GM19351 (cell line): ENCODE data around the gene NAA38.
"Not testable (repeated sequence)": the region's sequence is repeated elsewhere in the genome, so short reads cannot be mapped to it uniquely, and the experiment has no call there.

Source experiments
- ATAC-seq: cut with Tn5 transposase; IDR thresholded peaks from one replicate; pipeline ENCODE4 v1.9.1; 2021; ENCODE audit warnings: mild to moderate bottlenecking, moderate library complexity; ENCODE audit not compliant: unreplicated experiment

NAA38 gene

GRCh38 chr17:7882068-7882467 lies 24.7 kb upstream of the NAA38 start:
- no peak for ATAC-seq

- no peak for ATAC-seq
Measured at GRCh38 chr17:7881276-7882054, 24.1 kb upstream of the NAA38 start.

GRCh38 chr17:7880076-7880868 lies 22.9 kb upstream of the NAA38 start:
- ATAC-seq = no peak

GRCh38 chr17:7878234-7878633 lies 20.9 kb upstream of the NAA38 start:
- ATAC-seq = no peak

GRCh38 chr17:7875804-7876370 lies 18.5 kb upstream of the NAA38 start:
- ATAC-seq = no peak

DNA sequence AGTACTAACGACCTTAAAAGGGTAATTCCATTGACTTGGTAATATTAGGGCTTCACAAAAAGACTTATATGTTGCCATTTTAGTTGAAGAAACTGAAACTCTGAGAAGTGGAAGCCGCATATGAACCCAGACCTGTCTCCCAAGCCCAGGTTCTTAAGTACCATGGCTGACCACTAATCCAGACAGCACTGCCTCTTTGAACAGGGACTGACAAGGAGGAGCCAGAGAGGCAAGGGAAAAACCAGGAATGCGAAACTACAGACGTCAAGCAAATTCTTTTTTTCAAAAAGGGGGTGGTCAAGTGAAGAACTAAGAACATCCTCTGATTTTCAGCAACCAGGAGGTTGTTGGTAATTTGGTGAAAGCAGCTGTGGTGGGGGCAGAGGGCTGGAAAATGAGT lies 15.7 kb upstream of the NAA38 start:
- ATAC-seq = no peak

- no peak for ATAC-seq
Measured at GRCh38 chr17:7867881-7868329, 10.5 kb upstream of the NAA38 start.

GRCh38 chr17:7864995-7865650 lies 7.8 kb upstream of the NAA38 start:
- ATAC-seq = no peak

DNA sequence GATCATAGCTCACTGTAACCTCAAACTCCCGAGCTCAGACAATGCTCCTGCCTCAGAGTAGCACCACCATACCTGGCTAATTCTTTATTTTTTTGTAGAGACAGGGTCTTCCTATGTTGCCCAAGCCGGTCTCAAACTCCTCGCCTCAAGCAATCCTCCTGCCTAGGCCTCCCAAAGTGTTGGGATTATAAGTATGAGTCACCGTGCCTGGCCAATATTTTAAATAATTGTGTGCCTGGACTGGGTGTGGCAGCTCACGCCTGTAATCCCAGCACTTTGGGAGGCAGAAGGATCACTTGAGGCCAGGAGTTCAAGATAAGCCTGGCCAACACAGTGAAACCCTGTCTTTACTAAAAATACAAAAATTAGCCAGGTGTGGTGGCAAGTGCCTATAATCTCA lies 7.0 kb upstream of the NAA38 start:
- not testable (repeated sequence) for ATAC-seq

DNA sequence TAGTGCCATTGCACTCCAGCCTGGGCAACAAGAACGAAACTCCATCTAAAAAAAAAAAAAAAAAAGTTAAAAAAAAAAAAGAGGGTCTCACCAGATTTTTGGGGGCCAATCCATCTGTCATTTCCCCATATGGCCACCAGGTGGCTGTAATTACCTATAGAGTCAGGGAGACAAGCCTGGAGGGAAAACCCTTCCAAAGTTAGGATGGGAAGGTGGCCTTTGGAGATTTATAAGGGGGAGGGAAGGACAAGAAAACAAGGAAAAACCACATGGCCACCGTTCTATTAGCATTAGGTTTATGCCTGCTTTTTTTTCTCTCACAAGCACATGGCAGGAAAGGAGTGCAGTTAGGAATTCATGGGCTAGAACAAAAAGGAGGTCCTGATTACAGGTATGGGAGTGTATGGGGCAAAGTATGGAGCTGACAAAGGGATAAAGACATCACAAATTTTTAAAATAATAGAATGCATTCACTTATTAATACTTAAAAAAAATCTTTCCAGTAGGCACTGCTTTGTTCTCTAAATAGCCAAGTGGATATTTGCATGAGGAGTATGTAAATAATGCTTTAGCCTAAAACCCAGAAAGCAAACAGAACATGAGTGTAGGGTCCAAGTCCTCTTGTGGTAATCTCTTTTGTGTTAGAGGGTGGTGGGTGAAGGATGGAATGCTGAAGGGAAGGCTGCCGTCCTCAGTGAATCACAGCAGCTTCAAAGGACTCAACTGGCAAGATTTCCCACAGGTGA lies 5.5 kb upstream of the NAA38 start:
- ATAC-seq = no peak

DNA sequence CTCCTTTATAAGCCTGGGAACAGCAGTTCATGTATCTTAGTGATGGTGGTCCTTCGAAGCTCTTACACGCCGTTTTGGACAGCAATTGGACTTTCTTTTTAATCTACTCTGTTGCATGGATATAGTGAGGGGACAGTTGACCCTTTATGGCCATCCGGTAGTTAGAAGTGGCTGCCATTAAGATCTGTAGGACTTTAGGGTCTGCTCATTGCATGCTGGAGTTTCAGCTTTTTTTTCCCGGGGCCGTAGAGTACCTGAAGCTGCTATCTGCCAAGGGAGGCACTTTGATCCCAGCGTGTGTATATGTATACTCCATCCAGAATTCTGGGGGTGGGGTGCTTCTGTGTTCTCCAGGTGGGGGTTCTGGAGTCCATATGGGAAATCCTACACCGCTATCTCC lies 1.7 kb upstream of the NAA38 start:
- no peak for ATAC-seq

- ATAC-seq = no peak
Measured at GRCh38 chr17:7858522-7858810, 1.1 kb upstream of the NAA38 start.

DNA sequence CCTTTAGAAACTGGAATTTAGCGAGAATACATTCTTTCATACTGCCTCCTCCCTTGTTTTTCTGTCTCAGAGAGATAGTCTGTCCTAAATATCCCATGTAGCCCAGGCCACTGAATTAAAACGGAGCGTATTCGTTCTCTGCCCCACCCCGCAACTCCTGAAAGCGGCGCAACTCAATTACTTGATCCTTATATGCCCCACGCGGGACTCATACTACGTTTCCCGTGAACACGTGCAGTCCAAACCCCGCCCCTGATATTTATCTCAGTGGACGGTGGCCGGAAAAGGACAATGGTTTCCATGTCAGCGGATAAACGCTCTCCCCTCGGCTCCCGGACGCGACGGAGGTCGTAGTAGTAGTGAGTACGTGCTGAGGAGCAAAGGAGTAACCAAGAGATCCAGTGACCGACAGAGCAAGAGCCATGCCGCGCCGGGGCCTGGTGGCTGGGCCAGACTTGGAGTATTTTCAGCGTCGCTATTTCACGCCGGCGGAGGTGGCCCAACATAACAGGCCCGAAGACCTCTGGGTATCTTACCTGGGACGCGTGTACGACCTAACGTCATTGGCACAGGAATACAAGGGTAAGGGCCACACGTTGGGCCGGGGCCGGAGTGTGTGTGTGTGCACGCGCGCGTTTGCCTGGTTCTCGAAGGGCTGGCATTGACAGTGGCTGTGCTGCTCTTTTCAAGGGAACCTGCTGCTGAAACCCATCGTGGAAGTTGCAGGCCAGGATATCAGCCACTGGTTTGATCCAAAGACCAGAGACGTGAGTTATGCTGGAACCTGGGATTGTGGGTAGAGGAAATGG lies 558 bp upstream of the NAA38 start, which contains the start of gene CYB5D1:
Gene CYB5D1, plus strand, starts transcription at position 291 of the 809 bp plus-strand sequence. Its CDS starts 132 bp downstream, at position 423.
- peak; percentile 34 for ATAC-seq

- no peak for ATAC-seq
Measured at GRCh38 chr17:7856011-7856810, 1.1 kb downstream of the NAA38 start.

DNA sequence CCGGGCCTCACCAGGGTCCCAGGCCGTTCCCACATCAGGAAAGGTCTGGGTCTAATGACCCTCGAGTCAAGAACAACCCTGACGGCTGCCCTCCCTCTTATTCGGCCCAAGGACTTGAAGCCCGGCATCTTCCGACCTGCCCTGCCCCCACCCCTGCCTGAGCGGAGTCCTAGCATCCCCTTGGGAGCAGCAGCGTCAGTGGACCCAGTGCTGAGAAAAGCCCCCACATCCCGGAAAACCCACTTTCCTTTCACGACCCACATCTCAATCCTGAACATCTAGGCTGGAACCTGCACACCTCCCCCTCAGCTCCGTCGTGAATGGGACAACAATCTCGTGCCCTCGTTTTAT lies 1.7 kb downstream of the NAA38 start:
- no peak for ATAC-seq

- ATAC-seq = no peak
Measured at GRCh38 chr17:7854851-7855659, 2.3 kb downstream of the NAA38 start, which contains the start of gene TMEM88. TSS of gene TMEM88 (plus strand) at chr17:7855066. CDS start at chr17:7855075, 9 bp downstream.

GRCh38 chr17:7854078-7854777 lies 3.1 kb downstream of the NAA38 start:
- ATAC-seq = no peak

GRCh38 chr17:7853691-7854038 lies 3.7 kb downstream of the NAA38 start:
- ATAC-seq = no peak
